GM21529 (cell line): ENCODE measurements around the gene C16orf86.

Experiments used
- ATAC-seq: cut with Tn5 transposase; IDR thresholded peaks from one replicate; pipeline ENCODE4 v1.9.1; 2021; ENCODE audit not compliant: unreplicated experiment

C16orf86 gene, protein sequence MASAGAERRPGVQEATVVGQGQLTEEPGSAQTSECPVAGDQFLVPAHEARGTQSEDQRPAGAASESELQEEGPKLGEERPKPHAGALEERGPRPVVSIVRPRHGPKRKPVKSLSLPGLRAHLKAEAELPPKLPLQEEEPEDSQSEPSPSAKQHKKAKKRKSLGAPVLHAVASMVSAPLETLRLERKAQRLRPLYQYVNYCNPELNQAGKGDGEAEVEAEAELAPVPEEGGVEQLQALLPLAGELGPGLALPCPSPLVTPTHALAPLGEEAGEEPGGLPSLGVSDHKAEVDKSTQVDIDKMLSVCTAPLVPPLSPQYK

DNA sequence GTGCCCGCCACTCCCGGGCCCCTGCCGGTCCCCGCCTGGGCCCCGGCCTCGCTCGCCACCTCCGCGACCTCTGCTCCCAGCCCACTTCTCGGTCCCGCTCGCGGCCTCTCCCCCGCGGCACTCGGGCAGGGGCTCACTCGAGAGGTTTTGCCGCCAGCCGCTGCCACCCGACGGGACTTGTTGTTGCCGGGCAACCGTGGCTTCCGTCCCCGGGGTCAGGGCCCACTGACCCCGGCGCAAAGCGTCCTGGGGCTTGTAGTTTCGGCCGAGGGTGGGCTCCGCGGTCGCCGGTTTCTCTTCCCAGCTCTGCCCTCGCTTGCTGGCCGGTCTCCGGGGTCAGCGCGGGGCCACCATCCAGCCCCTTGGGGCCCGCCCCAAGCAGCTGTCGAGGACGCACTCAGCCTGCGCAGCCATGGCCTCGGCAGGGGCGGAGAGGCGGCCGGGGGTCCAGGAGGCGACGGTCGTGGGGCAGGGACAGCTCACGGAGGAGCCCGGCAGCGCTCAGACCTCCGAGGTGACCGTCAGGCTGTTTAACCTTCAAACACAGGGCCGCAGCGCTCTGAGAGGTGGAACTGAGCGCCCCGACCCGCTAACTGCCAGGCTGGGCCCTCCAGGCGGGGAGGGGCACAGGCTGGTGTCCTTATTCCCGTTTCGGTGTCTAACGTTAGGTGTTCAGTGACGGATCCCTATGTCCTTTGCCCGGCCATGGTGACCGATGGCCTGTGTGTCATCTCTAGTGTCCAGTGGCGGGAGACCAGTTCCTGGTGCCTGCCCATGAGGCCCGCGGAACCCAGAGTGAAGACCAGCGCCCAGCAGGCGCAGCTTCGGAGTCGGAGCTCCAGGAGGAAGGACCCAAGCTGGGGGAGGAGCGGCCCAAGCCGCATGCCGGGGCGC lies at the start of gene C16orf86, which contains the start of gene ENKD1:
Gene C16orf86 (plus strand): TSS at position 256 of the 894 bp plus-strand sequence. CDS start 157 bp downstream, at position 413.
Gene ENKD1 (minus strand): TSS at position 192 of the 894 bp plus-strand sequence. CDS start 308 bp downstream, outside the sequence.
- peak; percentile 68 for ATAC-seq

DNA sequence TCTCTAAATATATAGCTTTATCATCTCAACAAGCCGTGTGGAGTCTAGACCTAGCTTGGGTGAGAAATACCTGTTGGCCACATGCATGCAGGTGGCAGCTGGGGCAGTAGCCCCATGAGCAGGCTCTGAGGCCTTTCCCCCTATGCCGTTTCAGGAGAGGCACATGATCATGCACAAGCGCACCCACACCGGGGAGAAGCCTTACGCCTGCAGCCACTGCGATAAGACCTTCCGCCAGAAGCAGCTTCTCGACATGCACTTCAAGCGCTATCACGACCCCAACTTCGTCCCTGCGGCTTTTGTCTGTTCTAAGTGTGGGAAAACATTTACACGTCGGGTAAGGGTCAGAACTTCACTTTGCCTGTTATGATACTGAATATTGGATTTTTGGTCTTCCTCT lies 38.4 kb upstream of the C16orf86 start:
- ATAC-seq: no peak

DNA sequence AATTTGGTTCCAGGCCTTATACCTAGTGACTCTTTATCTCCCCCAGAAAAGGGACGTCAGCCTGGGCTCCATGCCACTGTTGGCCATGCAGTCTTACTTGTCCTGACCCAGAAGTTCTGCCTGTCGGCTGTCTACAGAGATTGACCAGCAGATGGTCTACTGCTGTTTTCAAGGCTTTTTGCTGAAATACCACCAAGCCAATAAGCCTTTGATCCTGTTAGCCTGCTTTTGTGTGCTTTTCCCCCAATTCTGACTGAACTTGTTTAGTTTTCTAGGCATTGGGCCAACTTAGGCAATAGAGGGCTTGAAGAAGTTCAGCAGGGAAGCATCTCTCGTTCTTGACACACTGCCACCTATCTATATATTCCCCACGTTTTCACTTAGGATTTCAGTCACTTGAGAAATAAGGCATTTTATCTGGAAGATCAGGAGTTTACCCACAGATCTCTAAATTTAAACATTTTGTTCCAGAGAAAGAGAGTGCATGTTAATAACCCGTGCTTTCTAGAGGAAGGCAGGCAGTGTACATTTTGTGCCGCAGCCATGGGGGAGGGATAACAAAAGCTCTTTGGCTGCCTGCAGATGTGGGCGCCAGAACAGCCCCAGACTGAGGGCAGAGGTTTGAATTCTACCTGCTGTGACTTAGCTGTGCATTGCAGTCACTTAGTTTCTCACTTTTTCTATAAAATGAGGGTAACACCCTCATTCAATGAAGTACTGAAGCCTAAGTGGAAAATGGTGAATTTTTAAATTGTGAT lies 34.0 kb upstream of the C16orf86 start:
- no peak for ATAC-seq

GRCh38 chr16:67636713-67637112 lies 29.9 kb upstream of the C16orf86 start:
- ATAC-seq: no peak

- no peak for ATAC-seq
Observed at GRCh38 chr16:67637625-67638024, 29.0 kb upstream of the C16orf86 start.

GRCh38 chr16:67641779-67642708 lies 24.6 kb upstream of the C16orf86 start:
- no peak for ATAC-seq

GRCh38 chr16:67644038-67644437 lies 22.6 kb upstream of the C16orf86 start:
- no peak for ATAC-seq

GRCh38 chr16:67645397-67646121 lies 21.1 kb upstream of the C16orf86 start:
- no peak for ATAC-seq

DNA sequence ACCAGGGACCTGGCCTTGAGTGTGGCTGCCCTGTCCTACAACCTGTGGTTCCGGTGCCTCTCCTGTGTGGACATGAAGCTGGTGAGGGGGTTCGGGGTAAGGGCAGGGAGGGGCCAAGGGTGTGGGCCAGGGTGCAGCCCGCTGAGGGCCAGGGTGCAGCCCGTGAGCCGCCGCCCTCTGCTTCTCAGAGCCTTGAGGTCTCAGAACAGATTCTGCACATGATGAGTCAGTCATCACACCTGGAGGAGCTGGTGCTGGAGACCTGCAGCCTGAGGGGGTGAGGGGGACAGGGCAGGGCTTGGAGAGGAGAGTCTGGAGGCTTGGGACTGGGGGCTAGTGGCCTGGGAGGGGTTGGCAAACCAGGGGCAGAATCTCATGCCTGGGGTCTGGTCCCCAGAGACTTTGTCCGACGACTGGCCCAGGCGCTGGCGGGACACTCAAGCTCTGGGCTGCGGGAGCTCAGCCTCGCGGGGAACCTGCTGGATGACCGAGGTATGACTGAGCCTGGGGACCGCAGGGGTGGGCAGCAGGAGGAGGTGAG lies 19.4 kb upstream of the C16orf86 start:
- no peak for ATAC-seq

- no peak for ATAC-seq
Observed at GRCh38 chr16:67647681-67648080, 18.9 kb upstream of the C16orf86 start.

DNA sequence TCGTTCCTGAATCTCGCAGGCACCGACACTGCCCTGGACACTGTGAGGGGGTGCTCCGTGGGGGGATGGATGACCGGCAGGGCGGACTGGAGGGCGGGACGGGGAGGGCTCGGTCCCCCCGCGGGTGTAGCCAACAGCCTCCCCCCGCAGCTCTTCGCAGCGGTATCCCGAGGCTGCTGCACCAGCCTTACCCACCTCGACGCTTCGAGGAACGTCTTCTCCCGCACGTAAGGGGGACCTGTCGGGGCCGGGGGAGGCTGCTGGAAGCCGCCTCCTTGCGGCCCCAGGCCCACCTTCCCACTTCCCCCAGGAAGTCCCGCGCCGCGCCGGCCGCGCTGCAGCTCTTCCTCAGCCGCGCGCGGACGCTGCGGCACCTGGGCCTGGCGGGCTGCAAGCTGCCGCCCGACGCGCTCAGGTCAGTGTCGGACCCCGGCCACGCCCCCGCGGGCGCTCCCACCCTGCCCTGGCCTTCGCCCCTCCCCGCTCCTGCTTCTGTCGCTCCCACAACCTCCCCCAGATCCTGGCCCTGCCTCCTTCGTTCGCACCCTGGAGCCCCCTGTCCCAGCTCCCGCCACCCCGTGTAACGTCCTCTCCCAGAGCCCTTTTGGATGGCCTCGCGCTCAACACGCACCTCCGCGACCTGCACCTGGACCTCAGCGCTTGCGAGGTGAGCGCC lies 18.4 kb upstream of the C16orf86 start:
- ATAC-seq: no peak

GRCh38 chr16:67648764-67649407 lies 17.7 kb upstream of the C16orf86 start:
- ATAC-seq: no peak

DNA sequence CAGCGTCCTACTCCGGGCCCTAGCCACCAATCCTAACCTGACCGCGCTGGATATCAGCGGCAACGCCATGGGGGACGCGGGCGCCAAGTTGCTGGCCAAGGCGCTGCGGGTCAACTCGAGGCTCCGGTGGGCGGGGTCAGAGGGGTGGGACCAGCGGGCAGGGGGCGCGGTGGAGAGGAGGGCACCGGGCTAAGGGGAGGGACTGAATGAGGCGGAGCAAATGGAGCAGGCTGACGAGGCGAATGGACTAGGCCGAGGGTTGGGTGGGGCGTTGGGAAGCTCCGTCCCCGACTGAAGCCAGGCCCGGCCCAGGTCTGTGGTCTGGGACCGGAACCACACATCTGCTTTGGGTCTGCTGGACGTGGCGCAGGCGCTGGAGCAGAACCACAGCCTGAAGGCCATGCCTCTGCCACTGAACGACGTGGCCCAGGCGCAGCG lies 17.1 kb upstream of the C16orf86 start:
- ATAC-seq: no peak

- no peak for ATAC-seq
Observed at GRCh38 chr16:67650023-67650422, 16.6 kb upstream of the C16orf86 start.

GRCh38 chr16:67651039-67651438 lies 15.6 kb upstream of the C16orf86 start:
- ATAC-seq: no peak

- ATAC-seq: no peak
Observed at GRCh38 chr16:67651847-67652246, 14.8 kb upstream of the C16orf86 start.

- no peak for ATAC-seq
Observed at GRCh38 chr16:67652578-67653127, 14.0 kb upstream of the C16orf86 start.
